Adipose tissue (tissue), 3 donors: ENCODE results near the gene KATNB1. TPM values are rescaled to one million over a fixed set of nuclear protein-coding genes. Genes with fewer than 3 reads are reported as not detected.
"Not testable (repeated sequence)": the region's sequence is repeated elsewhere in the genome, so short reads cannot be mapped to it uniquely, and the experiment has no call there.

Experiments used
- H3K27ac ChIP-seq: one replicate; pipeline ENCODE4 v1.5.1; 2013; ENCODE audit warnings: low read depth, low read length
- WGBS, 3 donors: extraction: QIAGEN DNeasy Blood & Tissue Kit; methylation state at CpG; one replicate each; pipeline ENCODE4 v1.1.7; 2013; 5-methylcytosine and 5-hydroxymethylcytosine counted together
- polyA plus RNA-seq, 3 donors: library from polyadenylated mRNA; stranded (reverse); fragments of 200-250 nt; gene quantifications; one replicate each; pipeline ENCODE4 v1.2.3, GENCODE V29; 2013
- donor health status: healthy with polysubstance abuse.
- donor health status: Bipolar disorder and iron deficiency.
- donor health status: healthy.

Gene KATNB1
- polyA plus RNA-seq, 3 donors: 11.4 to 16.5 (median 15.0) TPM

DNA sequence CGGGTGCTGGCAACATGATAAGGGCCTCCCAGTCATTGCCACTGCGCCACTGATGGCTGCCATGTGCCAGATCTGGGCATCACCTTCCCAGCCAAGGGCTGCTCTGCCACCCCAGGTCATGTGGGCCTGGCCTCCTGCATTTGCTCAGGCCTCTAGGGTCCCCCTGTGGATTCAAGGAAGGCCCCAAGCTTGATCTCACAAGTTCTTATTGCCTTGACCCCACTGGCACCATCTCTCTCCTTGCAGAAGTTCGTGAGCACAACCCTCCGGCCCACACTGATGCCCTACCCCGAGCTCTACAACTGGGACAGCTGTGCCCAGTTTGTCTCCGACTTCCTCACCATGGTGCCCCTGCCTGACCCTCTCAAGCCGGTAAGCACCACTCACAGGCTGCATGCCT is 35.7 kb upstream of the KATNB1 start:
- WGBS, 3 donors: 91 to 95% (median 94%) methylated on average over 7 of the region's 7 CpGs
- no peak overlapping the region for H3K27ac ChIP-seq

DNA sequence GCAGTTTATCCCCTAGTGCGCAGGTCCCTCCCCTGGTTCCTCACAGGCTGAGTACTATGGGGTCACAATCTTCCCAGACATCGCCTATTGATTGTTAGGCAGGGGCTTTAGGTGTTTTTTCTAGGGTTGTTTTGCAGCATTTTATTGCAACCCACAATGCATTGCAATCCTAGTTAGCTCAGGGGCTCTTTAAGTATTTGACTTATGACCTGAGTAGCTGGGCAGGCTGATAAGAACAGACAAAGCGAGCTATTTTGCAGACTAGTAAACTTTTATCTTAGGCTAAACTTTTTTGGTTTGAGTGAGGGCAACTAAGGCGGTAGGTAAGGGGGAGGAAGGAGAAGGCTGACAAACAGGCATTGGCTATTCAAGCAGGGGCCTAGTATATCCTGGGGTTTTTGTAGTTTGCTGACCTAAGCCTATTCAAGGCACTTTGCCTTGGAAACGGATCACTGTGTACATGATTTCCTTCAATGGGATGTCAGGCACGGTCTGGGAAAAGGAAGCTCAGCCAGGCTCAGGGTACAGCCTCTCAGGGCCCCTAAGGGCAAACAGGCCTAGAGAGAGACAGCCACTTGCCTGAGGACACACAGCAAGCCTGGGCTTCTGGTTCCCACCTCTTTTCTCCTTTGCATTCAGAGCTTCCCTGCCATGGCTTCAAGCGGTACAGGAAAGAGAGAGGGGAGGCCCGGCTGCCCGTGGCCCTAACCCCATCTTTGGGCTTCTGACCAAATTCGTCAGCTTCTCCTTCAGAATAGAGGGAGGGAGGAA is 34.6 kb upstream of the KATNB1 start:
- 43 to 67% (median 65%) methylated on average over 10 of the region's 10 CpGs for WGBS, 3 donors
- H3K27ac ChIP-seq: no peak overlapping the region

- no peak overlapping the region for H3K27ac ChIP-seq
- 73 to 83% (median 74%) methylated on average over 23 of the region's 23 CpGs for WGBS, 3 donors
Measured at GRCh38 chr16:57701759-57702371, 33.7 kb upstream of the KATNB1 start.

DNA sequence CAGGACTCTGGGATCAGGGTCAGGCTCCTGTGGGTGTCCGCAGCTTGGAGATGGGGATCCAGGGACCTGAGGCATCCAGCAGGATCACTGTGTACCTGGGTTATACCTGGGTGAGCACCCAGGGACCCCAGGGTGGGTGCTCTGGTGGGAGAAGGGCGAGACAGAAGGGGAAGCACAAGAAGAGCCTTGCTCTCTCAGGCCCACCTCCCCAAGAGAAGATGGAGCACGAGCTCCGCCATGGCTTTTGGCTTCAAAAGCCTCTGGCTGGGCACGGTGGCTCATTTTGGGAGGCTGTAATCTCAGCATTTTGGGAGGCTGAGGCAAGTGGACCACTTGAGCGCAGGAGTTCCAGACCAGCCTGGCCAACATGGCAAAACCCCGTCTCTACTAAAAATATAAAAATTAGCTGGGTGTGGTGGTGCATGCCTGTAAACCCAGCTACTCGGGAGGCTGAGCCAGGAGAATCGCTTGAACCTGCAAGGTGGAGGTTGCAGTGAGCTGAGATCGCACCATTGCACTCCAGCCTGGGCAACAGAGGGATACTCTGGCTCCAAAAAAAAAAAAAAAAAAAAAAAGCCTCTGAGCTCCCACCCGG is 32.1 kb upstream of the KATNB1 start:
- no peak overlapping the region for H3K27ac ChIP-seq
- 68 to 94% (median 91%) methylated on average over 11 of the region's 11 CpGs for WGBS, 3 donors

- WGBS, 3 donors: 36 to 75% (median 73%) methylated on average over 11 of the region's 11 CpGs
- H3K27ac ChIP-seq: no peak overlapping the region
Measured at GRCh38 chr16:57704011-57704904, 31.3 kb upstream of the KATNB1 start.

- WGBS, 3 donors: 93 to 96% (median 94%) methylated on average over 4 of the region's 4 CpGs
- no peak overlapping the region for H3K27ac ChIP-seq
Measured at GRCh38 chr16:57704905-57705852, 30.4 kb upstream of the KATNB1 start.

- 88 to 89% methylated on average over 1 of the region's 1 CpG; no CpG with 5 or more reads in 1 of the 3 donors for WGBS, 3 donors
- no peak overlapping the region for H3K27ac ChIP-seq
Measured at GRCh38 chr16:57706717-57707116, 28.9 kb upstream of the KATNB1 start.

DNA sequence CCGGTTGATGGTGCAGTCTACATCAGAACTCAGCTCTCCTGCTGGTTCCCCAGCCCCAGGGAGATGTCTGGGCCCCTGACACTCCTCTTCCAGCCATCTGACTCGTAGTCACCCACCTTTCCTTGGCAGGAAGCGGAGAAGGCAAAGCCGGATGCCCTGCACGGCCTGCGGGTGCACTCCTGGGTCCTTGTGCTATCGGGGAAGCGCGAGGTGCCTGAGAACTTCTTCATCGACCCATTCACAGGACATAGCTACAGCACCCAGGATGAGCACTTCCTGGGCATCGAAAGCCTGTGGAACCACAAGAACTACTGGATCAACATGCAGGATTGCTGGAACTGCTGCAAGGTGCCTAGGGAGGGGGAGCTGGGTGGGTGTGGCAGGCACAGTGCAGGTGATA is 28.2 kb upstream of the KATNB1 start:
- WGBS, 3 donors: 90 to 92% (median 91%) methylated on average over 11 of the region's 11 CpGs
- H3K27ac ChIP-seq: no peak overlapping the region

DNA sequence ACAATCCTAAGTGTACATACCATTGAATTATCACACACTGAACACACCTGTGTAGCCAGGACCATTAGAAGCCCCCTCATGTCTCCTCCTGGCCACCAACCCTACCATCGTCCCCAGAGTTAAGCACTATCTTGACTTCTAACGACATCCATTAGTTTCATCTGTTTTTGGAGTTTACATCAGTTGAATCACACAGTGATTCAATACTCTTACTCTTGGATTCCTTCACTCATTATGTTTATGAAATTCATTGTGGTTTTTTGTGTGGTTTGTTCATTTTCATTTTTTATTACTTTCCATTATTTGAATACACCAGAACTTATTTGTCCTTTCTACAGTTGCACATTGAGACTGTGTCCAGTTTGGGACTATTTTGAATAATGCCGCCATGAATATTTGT is 27.4 kb upstream of the KATNB1 start:
- H3K27ac ChIP-seq: no peak overlapping the region
- 85 to 92% (median 86%) methylated on average over 3 of the region's 3 CpGs for WGBS, 3 donors

- 79 to 91% (median 91%) methylated on average over 3 of the region's 3 CpGs for WGBS, 3 donors
- no peak overlapping the region for H3K27ac ChIP-seq
Measured at GRCh38 chr16:57709663-57710062, 25.9 kb upstream of the KATNB1 start.

DNA sequence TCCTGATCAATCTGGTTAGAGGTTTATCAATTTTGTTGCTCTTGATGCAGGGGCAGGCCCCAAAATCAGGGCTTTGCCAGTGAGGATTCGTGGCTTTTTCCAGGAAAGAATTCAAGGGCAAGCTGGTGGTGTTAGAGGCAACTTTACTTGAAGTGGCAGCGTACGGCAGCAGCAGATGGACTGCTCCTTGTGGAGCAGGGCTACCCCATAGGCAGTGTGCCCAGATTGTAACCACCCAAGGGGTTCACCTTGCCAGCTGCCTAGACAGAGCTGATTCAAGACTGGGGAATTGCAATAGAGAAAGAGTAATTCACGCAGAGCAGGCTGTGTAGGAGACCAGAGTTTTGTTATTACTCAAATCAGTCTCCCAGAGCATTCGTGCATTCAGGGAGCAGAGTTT is 24.2 kb upstream of the KATNB1 start:
- 88 to 93% (median 89%) methylated on average over 5 of the region's 5 CpGs for WGBS, 3 donors

GRCh38 chr16:57711993-57712392 is 23.6 kb upstream of the KATNB1 start:
- WGBS, 3 donors: 93 to 96% (median 94%) methylated on average over 3 of the region's 3 CpGs
- H3K27ac ChIP-seq: no peak overlapping the region

More for the DNA sequence above, 24.2 kb upstream of the KATNB1 start:
- H3K27ac ChIP-seq: no peak overlapping the region

DNA sequence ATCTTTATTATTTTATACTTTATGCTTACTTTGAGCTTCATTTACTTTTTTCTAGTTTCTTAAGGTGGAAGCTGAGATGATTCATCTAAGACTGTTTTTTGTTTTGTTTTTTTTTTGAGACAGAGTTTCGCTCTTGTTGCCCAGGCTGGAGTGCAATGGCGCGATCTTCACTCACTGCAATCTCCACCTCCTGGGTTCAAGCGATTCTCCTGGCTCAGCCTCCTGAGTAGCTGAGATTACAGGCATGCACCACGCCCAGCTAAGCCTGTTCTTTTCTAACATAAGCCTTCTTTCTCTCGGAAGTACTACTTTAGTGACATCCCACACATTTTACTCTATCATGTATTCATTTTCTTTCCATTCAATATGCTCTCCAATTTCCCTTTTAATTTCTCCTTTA is 23.0 kb upstream of the KATNB1 start:
- not testable (repeated sequence) for H3K27ac ChIP-seq
- 67 to 83% (median 76%) methylated on average over 6 of the region's 6 CpGs for WGBS, 3 donors

DNA sequence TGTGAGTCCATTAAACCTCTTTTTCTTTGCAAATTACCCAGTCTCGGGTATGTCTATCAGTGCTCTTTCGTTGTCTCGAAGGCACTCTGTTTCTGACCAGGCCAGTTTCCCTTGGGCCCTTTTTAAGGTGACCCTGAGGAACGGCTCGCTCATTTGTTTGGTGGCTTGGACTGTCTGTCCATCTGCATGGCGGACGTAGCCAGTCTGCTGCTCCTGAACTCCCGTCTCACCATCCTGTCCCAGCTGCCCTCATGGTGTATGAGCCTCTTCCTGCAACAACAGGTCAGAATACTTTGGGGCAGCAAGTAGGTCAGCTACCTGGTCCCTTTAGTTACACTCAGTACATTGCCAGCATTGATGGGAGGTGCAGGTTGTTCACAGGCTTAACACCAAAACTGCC is 22.0 kb upstream of the KATNB1 start:
- WGBS, 3 donors: 85 to 92% (median 90%) methylated on average over 8 of the region's 8 CpGs
- no peak overlapping the region for H3K27ac ChIP-seq

DNA sequence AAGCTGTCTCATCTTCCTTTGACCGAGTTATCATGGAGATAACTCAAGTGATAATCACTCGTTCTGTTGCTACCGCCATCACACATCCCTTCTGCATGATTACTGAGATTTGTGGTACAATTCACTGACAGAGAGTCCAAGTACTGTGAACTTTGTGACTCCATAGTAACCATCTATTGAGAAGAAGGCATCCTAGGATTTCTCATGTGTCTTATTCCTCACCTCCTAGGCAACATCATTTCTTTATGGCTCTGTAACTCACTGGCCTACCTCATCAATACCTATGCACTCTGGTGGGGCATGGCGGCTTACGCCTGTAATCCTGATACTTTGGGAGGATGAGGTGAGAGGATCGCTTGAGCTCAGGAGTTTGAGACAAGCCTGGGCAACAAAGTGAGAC is 21.5 kb upstream of the KATNB1 start:
- WGBS, 3 donors: 87 to 92% (median 92%) methylated on average over 6 of the region's 6 CpGs

DNA sequence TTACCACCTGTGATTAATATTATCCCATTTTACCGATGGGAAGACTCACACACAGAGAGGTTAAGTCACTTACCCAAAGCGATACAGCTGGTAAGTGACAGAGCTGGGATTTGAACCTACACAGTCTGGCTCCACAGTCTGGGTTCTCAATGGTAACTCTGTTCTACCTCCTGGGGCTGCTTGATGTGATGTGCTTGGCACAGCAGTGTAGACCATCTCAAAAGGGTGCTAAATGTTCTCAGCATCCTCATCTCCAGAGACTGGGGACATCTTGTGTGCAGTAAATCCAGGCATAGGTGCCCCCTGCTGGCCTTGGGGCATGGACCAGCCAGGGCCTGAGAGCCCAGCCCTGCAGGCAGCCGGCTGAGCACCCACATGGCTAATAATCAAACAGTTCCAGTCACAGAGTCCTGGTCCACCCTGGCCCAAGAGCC is 15.4 kb upstream of the KATNB1 start:
- WGBS, 3 donors: 57 to 67% (median 63%) methylated on average over 3 of the region's 3 CpGs
- H3K27ac ChIP-seq: no peak overlapping the region

More for the DNA sequence above, 21.5 kb upstream of the KATNB1 start:
- no peak overlapping the region for H3K27ac ChIP-seq

DNA sequence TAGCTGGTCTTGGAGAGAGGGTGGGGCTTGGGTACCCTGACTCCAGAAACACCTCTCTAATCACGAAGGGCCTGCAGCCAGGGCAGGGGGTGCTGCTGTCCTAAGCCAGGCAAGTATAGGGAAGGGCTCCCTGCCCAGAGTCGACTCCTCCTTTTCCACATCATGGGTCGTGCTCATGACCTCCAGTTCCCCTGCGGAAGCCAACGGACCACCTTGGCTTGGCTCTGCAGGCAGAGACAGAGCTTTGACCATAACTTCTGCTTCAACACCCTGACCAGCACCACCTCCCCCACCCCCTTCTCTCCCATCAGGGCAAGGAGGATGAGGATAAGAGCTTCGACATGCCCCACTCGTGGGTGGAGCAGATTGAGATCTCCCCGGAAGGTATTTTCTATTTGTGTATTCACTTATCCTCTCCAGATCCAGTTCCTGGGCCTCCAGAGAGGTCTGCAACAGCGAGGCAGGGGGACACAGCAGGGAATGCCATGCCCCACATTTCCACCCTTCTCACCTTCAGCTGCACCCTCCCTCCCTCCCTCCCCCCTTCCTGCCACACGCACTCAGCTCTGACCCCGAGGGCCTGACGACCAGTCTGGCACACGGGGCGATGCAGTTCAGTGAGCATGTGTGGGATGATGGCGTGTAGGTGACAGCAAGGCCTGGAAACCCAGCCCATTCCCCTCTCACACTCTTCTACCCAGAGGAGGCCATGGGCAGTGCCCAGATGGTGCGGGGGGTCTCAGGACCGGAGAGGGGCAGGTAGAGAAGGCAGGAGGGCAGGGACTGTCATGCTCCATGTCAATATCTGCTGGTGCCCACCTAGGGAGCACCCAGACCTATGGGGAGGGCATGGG is 14.0 kb upstream of the KATNB1 start:
- 77 to 79% (median 78%) methylated on average over 17 of the region's 17 CpGs for WGBS, 3 donors
- no peak overlapping the region for H3K27ac ChIP-seq
